ENCODE results near the gene TBPL1. TPM values are rescaled to one million over a fixed set of nuclear protein-coding genes. Genes with fewer than 3 reads are reported as not detected.
"Not testable (repeated sequence)": the region's sequence is repeated elsewhere in the genome, so short reads cannot be mapped to it uniquely, and the experiment has no call there.

TBPL1 gene
- total RNA-seq, 4 donors from 2014 or later = 10.1 to 18.6 (median 12.3) TPM

GRCh38 chr6:133919362-133919761 lies 33.7 kb upstream of the TBPL1 start:
- no peak for DNase-seq (ENCODE audit: low spot score)
- no peak for ATAC-seq (ENCODE audit: low FRiP score)
- TF ChIP-seq, protein P1, sequence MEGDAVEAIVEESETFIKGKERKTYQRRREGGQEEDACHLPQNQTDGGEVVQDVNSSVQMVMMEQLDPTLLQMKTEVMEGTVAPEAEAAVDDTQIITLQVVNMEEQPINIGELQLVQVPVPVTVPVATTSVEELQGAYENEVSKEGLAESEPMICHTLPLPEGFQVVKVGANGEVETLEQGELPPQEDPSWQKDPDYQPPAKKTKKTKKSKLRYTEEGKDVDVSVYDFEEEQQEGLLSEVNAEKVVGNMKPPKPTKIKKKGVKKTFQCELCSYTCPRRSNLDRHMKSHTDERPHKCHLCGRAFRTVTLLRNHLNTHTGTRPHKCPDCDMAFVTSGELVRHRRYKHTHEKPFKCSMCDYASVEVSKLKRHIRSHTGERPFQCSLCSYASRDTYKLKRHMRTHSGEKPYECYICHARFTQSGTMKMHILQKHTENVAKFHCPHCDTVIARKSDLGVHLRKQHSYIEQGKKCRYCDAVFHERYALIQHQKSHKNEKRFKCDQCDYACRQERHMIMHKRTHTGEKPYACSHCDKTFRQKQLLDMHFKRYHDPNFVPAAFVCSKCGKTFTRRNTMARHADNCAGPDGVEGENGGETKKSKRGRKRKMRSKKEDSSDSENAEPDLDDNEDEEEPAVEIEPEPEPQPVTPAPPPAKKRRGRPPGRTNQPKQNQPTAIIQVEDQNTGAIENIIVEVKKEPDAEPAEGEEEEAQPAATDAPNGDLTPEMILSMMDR (IDR thresholded peaks at IDR 0.05) = no peak

DNA sequence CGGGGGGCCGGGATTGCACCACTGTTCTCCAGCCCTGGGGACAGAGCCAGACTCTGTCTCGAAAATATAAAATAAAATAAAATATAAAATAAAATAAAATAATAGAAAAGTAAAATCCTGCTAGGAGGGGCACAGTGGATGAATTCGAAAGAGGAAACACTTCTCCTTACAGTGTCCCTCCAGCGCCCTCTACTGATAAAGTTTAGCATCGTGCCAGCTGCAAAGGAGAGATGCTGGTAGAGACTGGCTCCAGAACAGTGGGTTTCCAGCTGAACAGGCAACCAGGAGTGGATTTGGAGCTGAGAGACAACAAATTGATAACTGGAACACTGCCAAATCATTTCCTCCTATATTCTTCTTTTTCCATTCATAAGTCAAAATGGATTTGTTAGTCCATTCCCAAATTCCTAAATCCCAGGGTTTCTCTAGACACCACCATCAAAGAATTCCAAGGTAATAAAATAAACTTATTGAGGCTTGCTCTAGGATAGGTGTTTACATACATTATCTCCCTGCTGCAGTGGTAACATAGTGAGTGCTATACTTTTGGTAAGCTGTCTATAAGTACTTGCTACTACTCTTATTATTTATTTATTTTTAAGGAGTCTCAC lies 31.7 kb upstream of the TBPL1 start:
- TF ChIP-seq, protein P1 (IDR thresholded peaks at IDR 0.05) = peak in 1 of 3 donors; percentile 49
- no peak for ATAC-seq (ENCODE audit: low FRiP score)
- DNase-seq (ENCODE audit: low spot score) = peak; percentile 84

DNA sequence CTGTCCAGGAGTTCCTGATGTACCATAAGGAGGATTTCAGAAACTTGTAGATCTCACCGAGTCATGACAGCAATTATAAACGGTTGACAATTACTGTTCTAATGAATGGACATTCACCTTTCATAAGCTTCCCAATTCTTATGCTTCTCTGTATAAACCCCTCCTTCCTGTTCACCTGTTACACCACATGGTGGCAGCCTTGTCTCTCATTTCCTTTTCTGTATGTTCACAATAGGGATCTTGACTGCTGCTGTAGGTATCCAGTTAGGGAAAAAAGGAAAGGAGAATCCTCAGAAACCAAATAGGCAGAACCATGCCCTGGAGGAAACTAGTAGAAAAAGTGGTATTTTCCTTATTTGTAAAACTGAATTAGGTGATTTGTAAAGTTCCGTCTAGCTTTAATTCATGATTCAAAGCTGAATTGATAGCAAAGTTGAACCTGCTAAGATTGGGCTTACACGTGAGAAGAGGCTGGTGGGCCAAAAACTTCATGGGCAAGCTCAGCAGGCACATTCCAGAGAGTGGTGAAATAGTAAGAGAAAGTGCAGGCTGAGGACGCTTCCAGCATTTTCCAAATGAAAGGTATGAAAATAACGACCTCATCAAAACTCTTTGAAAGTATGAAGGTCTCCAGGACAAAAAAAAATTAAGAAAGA lies 29.0 kb upstream of the TBPL1 start:
- DNase-seq (ENCODE audit: low spot score) (no peak), ATAC-seq (ENCODE audit: low FRiP score) (peak; percentile 95)
- TF ChIP-seq, protein P1 (IDR thresholded peaks at IDR 0.05) = peak in 2 of 3 donors; percentile 15 to 38

- DNase-seq (ENCODE audit: low spot score); ATAC-seq (ENCODE audit: low FRiP score): not testable (repeated sequence)
Observed at GRCh38 chr6:133931221-133931620, 21.8 kb upstream of the TBPL1 start.

GRCh38 chr6:133936352-133936751 lies 16.7 kb upstream of the TBPL1 start:
- not testable (repeated sequence) for DNase-seq (ENCODE audit: low spot score); ATAC-seq (ENCODE audit: low FRiP score)

DNA sequence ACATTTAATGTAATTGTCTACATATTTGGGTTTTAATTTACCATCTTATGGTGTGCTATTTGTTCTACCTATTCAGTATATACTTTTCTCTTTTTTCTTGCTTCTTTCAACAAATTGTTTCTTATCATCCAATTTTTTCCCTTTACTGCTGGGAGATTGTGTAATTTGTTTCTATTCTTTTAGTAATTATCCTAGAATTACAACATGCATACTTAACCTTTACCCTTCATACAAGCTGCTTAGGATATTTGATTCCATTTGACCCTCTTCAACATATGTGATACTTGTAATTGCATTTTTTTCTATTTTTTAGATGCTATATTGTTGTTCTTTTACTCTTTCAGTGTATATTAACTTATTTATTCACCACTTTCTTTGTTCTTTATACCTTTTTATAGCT lies 15.1 kb upstream of the TBPL1 start:
- no peak for ATAC-seq (ENCODE audit: low FRiP score)
- TF ChIP-seq, protein P1 (IDR thresholded peaks at IDR 0.05) = no peak

DNA sequence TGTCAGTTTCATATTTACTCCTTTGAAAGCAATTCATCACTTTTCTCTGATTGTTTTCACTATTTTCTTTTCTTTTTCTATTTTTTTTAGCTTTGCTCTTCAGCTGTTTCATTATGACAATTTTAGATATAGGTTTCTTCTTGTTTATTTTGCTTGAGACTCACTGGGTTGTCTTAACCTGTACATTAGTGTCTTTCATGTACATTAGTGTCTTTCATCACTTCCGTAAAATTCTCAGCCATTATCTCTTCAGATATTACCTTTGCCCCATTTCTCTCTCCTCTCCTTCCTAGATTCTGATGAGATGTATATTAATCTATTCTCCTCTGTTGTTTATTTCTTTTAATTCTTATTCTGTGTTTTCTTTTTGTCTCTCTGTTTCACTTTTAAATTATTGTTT lies 14.5 kb upstream of the TBPL1 start:
- DNase-seq (ENCODE audit: low spot score) (no peak), ATAC-seq (ENCODE audit: low FRiP score) (no peak)
- TF ChIP-seq, protein P1 (IDR thresholded peaks at IDR 0.05) = no peak

More for the DNA sequence above, 15.1 kb upstream of the TBPL1 start:
- no peak for DNase-seq (ENCODE audit: low spot score)
